H1 (cell line): ENCODE measurements around the gene CPT1A. TPM values are rescaled to one million over a fixed set of nuclear protein-coding genes. Genes with fewer than 3 reads are reported as not detected.

ENCODE experiments used
- CTCF ChIA-PET: fragments of 300-600 bp; sonication (Branson Sonifier 250); formaldehyde crosslinking; loops from one replicate; lab custom pipeline; 2021; ENCODE audit not compliant: partially characterized antibody; lab: Charles Lee
- POLR2A ChIA-PET: fragments of 300-600 bp; sonication (Branson Sonifier 250); formaldehyde crosslinking; loops from one replicate; lab custom pipeline; 2021; ENCODE audit warnings: inconsistent platforms; ENCODE audit not compliant: partially characterized antibody; lab: Charles Lee
- DNase-seq, 2 experiments: peaks; one replicate each; pipeline versions ENCODE4 v3.0.0 to v3.0.0-alpha.2; 2010 to 2022; ENCODE audit warnings: low spot score in 2 of 2, low read depth in 1 of 2, mixed read lengths in 1 of 2
- FAIRE-seq: peaks from 2 replicates; lab custom pipeline; 2011; peaks lifted over from hg19 to GRCh38; lab: Jason Lieb, UNC
- H2AFZ ChIP-seq: 2 replicates; pipeline ENCODE4 v1.8.1; 2012; ENCODE audit warnings: low read length, inconsistent platforms
- H2AK5ac ChIP-seq: 2 replicates; pipeline ENCODE4 v1.6.1; 2013; ENCODE audit warnings: low read depth, low read length
- H2BK120ac ChIP-seq: replicated peaks from 2 replicates; pipeline ENCODE3; 2013; ENCODE audit warnings: low read depth, low read length, inconsistent platforms
- H2BK12ac ChIP-seq: 2 replicates; pipeline ENCODE4 v1.6.1; 2013; ENCODE audit warnings: low read depth, low read length
- H2BK15ac ChIP-seq: 2 replicates; pipeline ENCODE4 v1.6.1; 2013; ENCODE audit warnings: low read length
- H2BK20ac ChIP-seq: 2 replicates; pipeline ENCODE4 v1.6.1; 2013; ENCODE audit warnings: low read length
- H2BK5ac ChIP-seq: 2 replicates; pipeline ENCODE4 v1.6.1; 2013; ENCODE audit warnings: low read depth, low read length
- H3K14ac ChIP-seq: 2 replicates; pipeline ENCODE4 v1.6.1; 2013; ENCODE audit warnings: inconsistent platforms; ENCODE audit not compliant: insufficient read length
- H3K18ac ChIP-seq: 2 replicates; pipeline ENCODE4 v1.6.1; 2013; ENCODE audit warnings: low read length; ENCODE audit errors: extremely low read depth
- H3K23ac ChIP-seq: 2 replicates; pipeline ENCODE4 v1.6.1; 2013; ENCODE audit warnings: inconsistent platforms; ENCODE audit not compliant: insufficient read length
- H3K23me2 ChIP-seq: 2 replicates; pipeline ENCODE4 v1.6.1; 2013; ENCODE audit warnings: low read depth, low read length
- H3K27ac ChIP-seq: 2 replicates; pipeline ENCODE4 v1.6.1; 2011; ENCODE audit warnings: low read depth, low read length, inconsistent platforms
- H3K27me3 ChIP-seq, 4 experiments: replicated peaks in 1 of 4; 1 replicate in 1 of 4; 2 replicates in 3 of 4; pipeline versions ENCODE4 v1.6.1 to v1.8.1; 2011 to 2013; ENCODE audit warnings: low read length in 3 of 4, mild to moderate bottlenecking in 3 of 4, inconsistent platforms in 2 of 4, mixed read lengths in 2 of 4, moderate library complexity in 1 of 4; ENCODE audit not compliant: control insufficient read depth in 3 of 4, insufficient read depth in 3 of 4; ENCODE audit errors: extremely low read depth in 1 of 4
- H3K36me3 ChIP-seq, 4 experiments: 2 replicates each; pipeline versions ENCODE4 v1.6.1 to v1.8.1; 2011 to 2013; ENCODE audit warnings: mild to moderate bottlenecking in 4 of 4, low read length in 3 of 4, moderate library complexity in 2 of 4, control low read depth in 1 of 4, inconsistent platforms in 1 of 4; ENCODE audit not compliant: insufficient read depth in 4 of 4, control insufficient read depth in 2 of 4
- H3K4ac ChIP-seq: replicated peaks from 2 replicates; pipeline ENCODE3; 2013; ENCODE audit warnings: low read length, low read depth, mixed read lengths, inconsistent platforms; ENCODE audit not compliant: insufficient read length
- H3K4me1 ChIP-seq, 4 experiments: replicated peaks in 1 of 4; 1 replicate in 1 of 4; 2 replicates in 3 of 4; pipeline versions ENCODE4 v1.6.1 to v1.8.1; 2011 to 2013; ENCODE audit warnings: low read length in 3 of 4, inconsistent platforms in 2 of 4, mixed read lengths in 1 of 4; ENCODE audit not compliant: insufficient read depth in 4 of 4, control insufficient read depth in 3 of 4
- H3K4me2 ChIP-seq, 2 experiments: 2 replicates each; pipeline versions ENCODE4 v1.6.1 to v1.8.1; 2011 to 2013; ENCODE audit warnings: low read depth in 2 of 2, low read length in 2 of 2, control low read depth in 1 of 2, inconsistent platforms in 1 of 2, mild to moderate bottlenecking in 1 of 2; ENCODE audit not compliant: insufficient read depth in 1 of 2
- H3K4me3 ChIP-seq, 4 experiments: fragments of 200-600, 300-600 bp in 1 of 4; sonication (generic), shearing (Covaris generic), sonication (Bioruptor Twin) in 1 of 4; 2 replicates each; pipeline versions ENCODE4 v1.5.1 to v1.8.1; 2011 to 2016; ENCODE audit warnings: low read length in 4 of 4, low read depth in 3 of 4, control low read depth in 2 of 4, inconsistent platforms in 2 of 4, mild to moderate bottlenecking in 2 of 4, mixed read lengths in 1 of 4, moderate library complexity in 1 of 4; ENCODE audit not compliant: insufficient read depth in 2 of 4; ENCODE audit errors: extremely low read depth in 1 of 4
- H3K56ac ChIP-seq: replicated peaks from 2 replicates; pipeline ENCODE3; 2013; ENCODE audit warnings: low read depth, mild to moderate bottlenecking, mixed read lengths, low read length, inconsistent platforms; ENCODE audit not compliant: insufficient read length
- H3K79me1 ChIP-seq: 2 replicates; pipeline ENCODE4 v1.6.1; 2013; ENCODE audit warnings: low read depth, low read length, control low read depth
- H3K79me2 ChIP-seq, 2 experiments: 2 replicates each; pipeline versions ENCODE4 v1.6.1 to v1.8.1; 2012 to 2013; ENCODE audit warnings: low read length in 2 of 2, mild to moderate bottlenecking in 2 of 2, inconsistent platforms in 1 of 2; ENCODE audit not compliant: insufficient read depth in 2 of 2, control insufficient read depth in 1 of 2
- H3K9ac ChIP-seq, 4 experiments: replicated peaks in 1 of 4; 1 replicate in 1 of 4; 2 replicates in 3 of 4; pipeline versions ENCODE4 v1.6.1 to v1.8.1; 2011 to 2013; ENCODE audit warnings: low read depth in 3 of 4, low read length in 3 of 4, control low read depth in 2 of 4, mild to moderate bottlenecking in 2 of 4, moderate library complexity in 2 of 4, inconsistent platforms in 1 of 4; ENCODE audit errors: extremely low read depth in 1 of 4
- H3K9me3 ChIP-seq, 2 experiments: 2 replicates each; pipeline versions ENCODE4 v1.6.1 to v1.8.1; 2012 to 2013; ENCODE audit warnings: mild to moderate bottlenecking in 2 of 2, moderate library complexity in 2 of 2, control low read depth in 1 of 2, inconsistent platforms in 1 of 2, low read depth in 1 of 2, low read length in 1 of 2, mixed read lengths in 1 of 2; ENCODE audit not compliant: insufficient read depth in 2 of 2
- H4K20me1 ChIP-seq, 2 experiments: replicated peaks in 1 of 2; 2 replicates each; pipeline versions ENCODE3 to v1.8.1; 2011 to 2013; ENCODE audit warnings: inconsistent platforms in 2 of 2, low read length in 2 of 2, mild to moderate bottlenecking in 1 of 2; ENCODE audit not compliant: insufficient read depth in 2 of 2, control insufficient read depth in 1 of 2
- H4K5ac ChIP-seq: 2 replicates; pipeline ENCODE4 v1.6.1; 2013; ENCODE audit warnings: low read length, low read depth, mixed read lengths, inconsistent platforms; ENCODE audit not compliant: insufficient read length
- H4K8ac ChIP-seq: 2 replicates; pipeline ENCODE4 v1.8.0; 2013; ENCODE audit warnings: mild to moderate bottlenecking, moderate library complexity, low read length, inconsistent platforms; ENCODE audit not compliant: insufficient read depth; ENCODE audit errors: extremely low read depth
- H4K91ac ChIP-seq: replicated peaks from 2 replicates; pipeline ENCODE3; 2013; ENCODE audit warnings: low read length, mixed read lengths, inconsistent platforms; ENCODE audit not compliant: insufficient read length
- WGBS, 2 experiments: shearing (Covaris generic) in 1 of 2; methylation state at CpG; one replicate each; pipeline versions ENCODE4 v1.1.6 to v1.1.7; 2013 to 2015; ENCODE audit warnings: low lambda C conversion rate in 2 of 2, mixed read lengths in 2 of 2, inconsistent platforms in 1 of 2, low coverage in 1 of 2, missing lambda C conversion rate in 1 of 2; ENCODE audit not compliant: insufficient replicate concordance in 2 of 2, insufficient coverage in 1 of 2, insufficient read length in 1 of 2; ENCODE audit errors: extremely low coverage in 1 of 2, missing lambda C conversion rate in 1 of 2; 5-methylcytosine and 5-hydroxymethylcytosine counted together
- polyA plus RNA-seq, 7 experiments: library from polyadenylated mRNA; depleted of rRNA in 3 of 7; stranded (reverse) in 5 of 7; unstranded in 2 of 7; fragments of >200 nt in 5 of 7; fragments of 200-250 nt in 2 of 7; gene quantifications; 1 replicate in 5 of 7; 2 replicates in 1 of 7; 4 replicates in 1 of 7; pipeline versions ENCODE4 v1.2.1 to v1.2.3, GENCODE V29; 2011 to 2013; ENCODE audit warnings: missing spikeins in 2 of 7, mixed read lengths in 2 of 7
- total RNA-seq: library from RNA; stranded (reverse); fragmentation: NEBNext Ultra II Directional; extraction: Animal tissue kit (Norgen Biotek cat#: 25700); gene quantifications from 2 replicates; pipeline ENCODE4 v1.2.1, GENCODE V29; 2021

CPT1A gene
- total and polyA plus RNA-seq, 2 of the 8 experiments (the other 6 are each of a cell fraction or from before 2014, with no cell fraction given) = 2.9 to 12.2 TPM

DNA sequence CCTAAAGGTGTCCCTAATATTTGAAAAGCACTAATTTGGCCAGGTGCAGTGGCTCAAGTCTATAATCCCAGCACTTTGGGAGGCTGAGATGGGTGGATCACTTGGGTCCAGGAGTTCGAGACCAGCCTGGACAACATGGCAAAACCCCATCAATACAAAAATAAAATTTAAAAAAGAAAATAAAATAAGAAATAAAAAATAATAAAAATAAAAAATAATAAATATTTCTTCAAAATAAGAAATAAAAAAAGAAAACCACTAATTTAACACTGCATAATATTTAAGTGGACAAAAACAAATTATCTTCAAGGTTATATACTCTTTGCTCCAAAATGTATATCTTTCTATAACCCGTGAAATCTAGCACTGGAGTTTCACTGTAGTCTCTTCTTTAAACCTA is 32.9 kb downstream of the CPT1A start:
- Histone ChIP-seq H3K79me2 (no peaks in the 10 kb centered on the region), H2BK120ac (no peak overlapping the region), H3K4me3 (no peak overlapping the region), H2BK5ac (no peak overlapping the region), H3K4me1 (no peaks in the 10 kb centered on the region), H3K18ac (no peak overlapping the region), H2AK5ac (no peak overlapping the region), H2AFZ (no peak overlapping the region), H2BK20ac (no peak overlapping the region), H3K27me3 (no peaks in the 10 kb centered on the region), H4K5ac (no peak overlapping the region), H3K27ac (no peak overlapping the region), H2BK15ac (no peak overlapping the region), H3K9ac (no peak overlapping the region), H2BK12ac (no peak overlapping the region), H3K23ac (no peak overlapping the region), H4K91ac (no peak overlapping the region), H3K56ac (no peak overlapping the region), H3K14ac (no peak overlapping the region), H3K9me3 (no peaks in the 10 kb centered on the region), H3K36me3 (no peaks in the 10 kb centered on the region), H3K79me1 (no peaks in the 10 kb centered on the region), H3K23me2 (no peaks in the 10 kb centered on the region), H4K20me1 (no peaks in the 10 kb centered on the region), H3K4me2 (no peak overlapping the region), H4K8ac (no peak overlapping the region), H3K4ac (no peak overlapping the region)
- ChIA-PET CTCF (interaction anchor here (1.1 to 3.2 kb wide), 2 partner anchors 11 to 19 kb away, joined by 4 to 19 read pairs; no protein-coding TSS in a partner anchor), POLR2A (interaction anchor here (0.8 kb wide), 1 partner anchor 59 kb away, joined by 3 read pairs; no protein-coding TSS in a partner anchor)
- FAIRE-seq = no peak
- no peak for DNase-seq
- WGBS, 2 experiments = 86% methylated on average over 2 of the region's 2 CpGs; no CpG with 5 or more reads in 1 of the 2 experiments
